Measurements from ENCODE around the gene ADORA1. TPM values are rescaled to one million over a fixed set of nuclear protein-coding genes. Genes with fewer than 3 reads are reported as not detected.

ADORA1 gene
- total RNA-seq, 5 donors from 2014 or later (not counting 1 experiment from before 2014, with no cell fraction given): not detected

- no peak overlapping the region for H3K4me3 ChIP-seq (ENCODE audit: control insufficient read depth in 1 of 2, extremely low read depth in 1 of 2, low read length in 1 of 2)
- POLR2A ChIA-PET: no interaction called here
- Mint-ChIP-seq H3K4me1 (no peaks in the 10 kb centered on the region), H3K9me3 (no peaks in the 10 kb centered on the region), H3K4me3 (no peak overlapping the region), H3K27ac (no peak overlapping the region), H3K36me3 (no peaks in the 10 kb centered on the region), H3K27me3 (peaks cover 0 to 14% of the 10 kb centered on the region in 2 donors)
- no peaks in the 10 kb centered on the region for H3K4me1 ChIP-seq (ENCODE audit: control insufficient read depth in 1 of 2, extremely low read depth in 1 of 2, insufficient read depth in 2 of 2, low read length in 2 of 2)
- WGBS (ENCODE audit: insufficient coverage): 91% methylated on average over 12 of the region's 14 CpGs
- no peaks in the 10 kb centered on the region for H3K9me3 ChIP-seq
- no peak overlapping the region for H3K27ac ChIP-seq (ENCODE audit: low read length)
- CTCF ChIA-PET: no interaction called here
- peaks cover 0 to 45% of the 10 kb centered on the region in 2 experiments for H3K27me3 ChIP-seq (replicated peaks in 1 of 2; ENCODE audit: control insufficient read depth in 2 of 2, extremely low read depth in 1 of 2, insufficient read depth in 2 of 2, low read length in 1 of 2)
- no peak for DNase-seq
- no peaks in the 10 kb centered on the region for H3K36me3 ChIP-seq (ENCODE audit: control insufficient read depth in 2 of 2, extremely low read depth in 1 of 2, insufficient read depth in 1 of 2, low read length in 1 of 2)
- no peak for ATAC-seq (replicated peaks in 1 of 4)
These were observed 51.5 kb downstream of the ADORA1 start for GRCh38 chr1:203178821-203179666.

GRCh38 chr1:203179667-203180005, 52.1 kb downstream of the ADORA1 start:
- H3K9me3 ChIP-seq: no peaks in the 10 kb centered on the region
- Mint-ChIP-seq H3K4me3 (no peak overlapping the region), H3K36me3 (no peaks in the 10 kb centered on the region), H3K4me1 (no peaks in the 10 kb centered on the region), H3K27me3 (peaks cover 0 to 14% of the 10 kb centered on the region in 2 donors), H3K9me3 (no peaks in the 10 kb centered on the region), H3K27ac (no peak overlapping the region)
- ChIA-PET CTCF (no interaction called here), POLR2A (no interaction called here)
- no peak overlapping the region for H3K27ac ChIP-seq (ENCODE audit: low read length)
- no peak for ATAC-seq (replicated peaks in 1 of 4)
- H3K4me1 ChIP-seq (ENCODE audit: control insufficient read depth in 1 of 2, extremely low read depth in 1 of 2, insufficient read depth in 2 of 2, low read length in 2 of 2): no peaks in the 10 kb centered on the region
- no peak for DNase-seq
- peaks cover 0 to 45% of the 10 kb centered on the region in 2 experiments for H3K27me3 ChIP-seq (replicated peaks in 1 of 2; ENCODE audit: control insufficient read depth in 2 of 2, extremely low read depth in 1 of 2, insufficient read depth in 2 of 2, low read length in 1 of 2)
- H3K4me3 ChIP-seq (ENCODE audit: control insufficient read depth in 1 of 2, extremely low read depth in 1 of 2, low read length in 1 of 2): no peak overlapping the region
- WGBS (ENCODE audit: insufficient coverage): 92% methylated on average over 4 of the region's 10 CpGs
- H3K36me3 ChIP-seq (ENCODE audit: control insufficient read depth in 2 of 2, extremely low read depth in 1 of 2, insufficient read depth in 1 of 2, low read length in 1 of 2): no peaks in the 10 kb centered on the region

GRCh38 chr1:203180611-203181330, 53.2 kb downstream of the ADORA1 start:
- Histone ChIP-seq H3K27ac (ENCODE audit: low read length) (no peak overlapping the region), H3K4me3 (ENCODE audit: control insufficient read depth in 1 of 2, extremely low read depth in 1 of 2, low read length in 1 of 2) (no peak overlapping the region), H3K4me1 (ENCODE audit: control insufficient read depth in 1 of 2, extremely low read depth in 1 of 2, insufficient read depth in 2 of 2, low read length in 2 of 2) (no peaks in the 10 kb centered on the region), H3K9me3 (no peaks in the 10 kb centered on the region), H3K36me3 (ENCODE audit: control insufficient read depth in 2 of 2, extremely low read depth in 1 of 2, insufficient read depth in 1 of 2, low read length in 1 of 2) (no peaks in the 10 kb centered on the region), H3K27me3 (replicated peaks in 1 of 2; ENCODE audit: control insufficient read depth in 2 of 2, extremely low read depth in 1 of 2, insufficient read depth in 2 of 2, low read length in 1 of 2) (peaks cover 0 to 37% of the 10 kb centered on the region in 2 experiments)
- no peak for ATAC-seq (replicated peaks in 1 of 4)
- POLR2A ChIA-PET: no interaction called here
- Mint-ChIP-seq H3K27ac (no peak overlapping the region), H3K4me1 (no peaks in the 10 kb centered on the region), H3K36me3 (no peaks in the 10 kb centered on the region), H3K27me3 (peaks cover 0 to 12% of the 10 kb centered on the region in 2 donors), H3K4me3 (no peak overlapping the region), H3K9me3 (no peaks in the 10 kb centered on the region)
- CTCF ChIA-PET: no interaction called here
- WGBS (ENCODE audit: insufficient coverage): 64% methylated on average over 7 of the region's 11 CpGs
- DNase-seq: no peak

GRCh38 chr1:203181586-203182386, 54.3 kb downstream of the ADORA1 start:
- Histone ChIP-seq H3K27me3 (replicated peaks in 1 of 2; ENCODE audit: control insufficient read depth in 2 of 2, extremely low read depth in 1 of 2, insufficient read depth in 2 of 2, low read length in 1 of 2) (peaks cover 0 to 31% of the 10 kb centered on the region in 2 experiments), H3K9me3 (no peaks in the 10 kb centered on the region), H3K4me1 (ENCODE audit: control insufficient read depth in 1 of 2, extremely low read depth in 1 of 2, insufficient read depth in 2 of 2, low read length in 2 of 2) (no peaks in the 10 kb centered on the region), H3K36me3 (ENCODE audit: control insufficient read depth in 2 of 2, extremely low read depth in 1 of 2, insufficient read depth in 1 of 2, low read length in 1 of 2) (no peaks in the 10 kb centered on the region), H3K4me3 (ENCODE audit: control insufficient read depth in 1 of 2, extremely low read depth in 1 of 2, low read length in 1 of 2) (no peak overlapping the region), H3K27ac (ENCODE audit: low read length) (no peak overlapping the region)
- ChIA-PET CTCF (no interaction called here), POLR2A (no interaction called here)
- H3K36me3 Mint-ChIP-seq: no peaks in the 10 kb centered on the region
- H3K4me3 Mint-ChIP-seq: no peak overlapping the region
- no peaks in the 10 kb centered on the region for H3K9me3 Mint-ChIP-seq
- H3K4me1 Mint-ChIP-seq: peaks cover 0 to 3% (median 0%) of the 10 kb centered on the region in 3 donors
- H3K27ac Mint-ChIP-seq: no peak overlapping the region
- 60% methylated on average over 7 of the region's 10 CpGs for WGBS (ENCODE audit: insufficient coverage)
- no peak for DNase-seq
- H3K27me3 Mint-ChIP-seq: peaks cover 0 to 17% of the 10 kb centered on the region in 2 donors
- ATAC-seq (replicated peaks in 1 of 4): no peak

GRCh38 chr1:203182387-203182953, 54.9 kb downstream of the ADORA1 start:
- ChIA-PET CTCF (no interaction called here), POLR2A (interaction anchor here in 1 of 2 donors (0.6 kb wide), 1 partner anchor 631 kb away, joined by 3 read pairs; no protein-coding TSS in a partner anchor)
- Histone ChIP-seq H3K36me3 (ENCODE audit: control insufficient read depth in 2 of 2, extremely low read depth in 1 of 2, insufficient read depth in 1 of 2, low read length in 1 of 2) (no peaks in the 10 kb centered on the region), H3K9me3 (no peaks in the 10 kb centered on the region), H3K27me3 (replicated peaks in 1 of 2; ENCODE audit: control insufficient read depth in 2 of 2, extremely low read depth in 1 of 2, insufficient read depth in 2 of 2, low read length in 1 of 2) (peaks cover 0 to 26% of the 10 kb centered on the region in 2 experiments), H3K4me3 (ENCODE audit: control insufficient read depth in 1 of 2, extremely low read depth in 1 of 2, low read length in 1 of 2) (no peak overlapping the region), H3K27ac (ENCODE audit: low read length) (no peak overlapping the region), H3K4me1 (ENCODE audit: control insufficient read depth in 1 of 2, extremely low read depth in 1 of 2, insufficient read depth in 2 of 2, low read length in 2 of 2) (no peaks in the 10 kb centered on the region)
- no peak overlapping the region for H3K27ac Mint-ChIP-seq
- WGBS (ENCODE audit: insufficient coverage): 71% methylated on average over 4 of the region's 7 CpGs
- H3K4me1 Mint-ChIP-seq: peaks cover 0 to 3% (median 0%) of the 10 kb centered on the region in 3 donors
- no peak overlapping the region for H3K4me3 Mint-ChIP-seq
- DNase-seq (no peak), ATAC-seq (replicated peaks in 1 of 4) (no peak)
- H3K36me3 Mint-ChIP-seq: no peaks in the 10 kb centered on the region
- H3K27me3 Mint-ChIP-seq: peaks cover 0 to 17% of the 10 kb centered on the region in 2 donors
- no peaks in the 10 kb centered on the region for H3K9me3 Mint-ChIP-seq

GRCh38 chr1:203183828-203184227, 56.3 kb downstream of the ADORA1 start:
- H3K27me3 ChIP-seq (replicated peaks in 1 of 2; ENCODE audit: control insufficient read depth in 2 of 2, extremely low read depth in 1 of 2, insufficient read depth in 2 of 2, low read length in 1 of 2): peaks cover 0 to 22% of the 10 kb centered on the region in 2 experiments
- H3K4me3 ChIP-seq (ENCODE audit: control insufficient read depth in 1 of 2, extremely low read depth in 1 of 2, low read length in 1 of 2): no peak overlapping the region
- Mint-ChIP-seq H3K4me3 (no peak overlapping the region), H3K27ac (no peak overlapping the region), H3K4me1 (peaks cover 0 to 3% (median 0%) of the 10 kb centered on the region in 3 donors), H3K9me3 (no peaks in the 10 kb centered on the region), H3K36me3 (no peaks in the 10 kb centered on the region), H3K27me3 (peaks cover 0 to 8% of the 10 kb centered on the region in 2 donors)
- H3K27ac ChIP-seq (ENCODE audit: low read length): no peak overlapping the region
- H3K4me1 ChIP-seq (ENCODE audit: control insufficient read depth in 1 of 2, extremely low read depth in 1 of 2, insufficient read depth in 2 of 2, low read length in 2 of 2): no peaks in the 10 kb centered on the region
- no CpG with 5 or more reads among the region's 2 CpGs for WGBS (ENCODE audit: insufficient coverage)
- DNase-seq (no peak), ATAC-seq (replicated peaks in 1 of 4) (no peak)
- no peaks in the 10 kb centered on the region for H3K36me3 ChIP-seq (ENCODE audit: control insufficient read depth in 2 of 2, extremely low read depth in 1 of 2, insufficient read depth in 1 of 2, low read length in 1 of 2)
- POLR2A ChIA-PET: no interaction called here
- CTCF ChIA-PET: interaction anchor here in 1 of 2 donors (0.6 kb wide), 1 partner anchor 32 kb away, joined by 3 read pairs; no protein-coding TSS in a partner anchor
- H3K9me3 ChIP-seq: no peaks in the 10 kb centered on the region

Measured in T-cell (primary cell).